ENCODE data around the gene GDA. TPM values are rescaled to one million over a fixed set of nuclear protein-coding genes. Genes with fewer than 3 reads are reported as not detected.

GDA gene
- total and polyA plus RNA-seq, 2 of the 4 experiments (the other 2 are of a cell fraction): not detected

- POLR2A ChIA-PET (ENCODE audit: unreplicated experiment): no interaction called here
These were observed 7.8 kb upstream of the GDA start for GRCh38 chr9:72141484-72141883.

More at GRCh38 chr9:72141484-72141883, 7.8 kb upstream of the GDA start:
- 67% methylated on average over 3 of the region's 3 CpGs; no CpG with 5 or more reads in 1 of the 2 experiments for WGBS, 2 experiments (ENCODE audit: extremely low coverage in 2 of 2, insufficient read length in 1 of 2)
- Histone ChIP-seq H3K9ac (ENCODE audit: low read depth, low read length) (no peak overlapping the region), H2BK120ac (ENCODE audit: low read depth, low read length) (no peak overlapping the region), H3K9me3 (ENCODE audit: control insufficient read depth, insufficient read depth, low read length) (no peaks in the 10 kb centered on the region), H4K8ac (ENCODE audit: low read depth in 2 of 2, low read length in 2 of 2) (no peak overlapping the region), H3K9me1 (ENCODE audit: insufficient read depth, low read length) (no peaks in the 10 kb centered on the region), H3K36me3 (ENCODE audit: control insufficient read depth, insufficient read depth, low read length) (no peaks in the 10 kb centered on the region), H3K27ac (ENCODE audit: insufficient read depth, low read length) (no peak overlapping the region), H2AK9ac (replicated peaks; ENCODE audit: low read depth, low read length, poor library complexity) (no peak overlapping the region), H3K4me1 (ENCODE audit: control insufficient read depth, insufficient read depth, low read length) (no peaks in the 10 kb centered on the region), H2AFZ (replicated peaks; ENCODE audit: low read length, poor library complexity) (no peak overlapping the region), H3K4me3 (ENCODE audit: insufficient read depth, low read depth, low read length) (no peak overlapping the region), H4K5ac (ENCODE audit: low read depth, low read length) (no peak overlapping the region), H2BK15ac (ENCODE audit: low read depth, low read length) (no peak overlapping the region), H3K18ac (ENCODE audit: low read depth, low read length) (no peak overlapping the region), H3K27me3 (ENCODE audit: control insufficient read depth, insufficient read depth, low read length) (no peaks in the 10 kb centered on the region), H3K4me2 (ENCODE audit: low read depth, low read length) (no peak overlapping the region), H2AK5ac (ENCODE audit: low read depth, low read length) (no peak overlapping the region), H3K79me1 (ENCODE audit: low read depth in 1 of 2, low read length in 2 of 2) (no peaks in the 10 kb centered on the region), H3K23ac (ENCODE audit: low read depth, low read length) (no peak overlapping the region), H3K56ac (ENCODE audit: extremely low read depth, insufficient read depth, low read length) (no peak overlapping the region), H2BK5ac (ENCODE audit: low read depth, low read length, poor library complexity, severe bottlenecking) (no peak overlapping the region), H2BK20ac (ENCODE audit: low read depth, low read length) (no peak overlapping the region), H3K4ac (ENCODE audit: low read depth, low read length) (no peak overlapping the region), H4K91ac (ENCODE audit: insufficient read depth, low read depth, low read length) (no peak overlapping the region), H4K20me1 (ENCODE audit: insufficient read depth, low read length) (no peaks in the 10 kb centered on the region), H3K14ac (replicated peaks; ENCODE audit: low read depth, low read length) (no peak overlapping the region)
- dilution Hi-C loops (cut with HindIII; ENCODE audit: low sequenced_read_pairs, unreplicated experiment) (no loop called here), in situ Hi-C loops (cut with MboI; ENCODE audit: low sequenced_read_pairs) (no loop called here), intact Hi-C loops (cut with micrococcal nuclease) (no loop called here)
- CTCF ChIA-PET: no interaction called here
- TF ChIP-seq RAD21 (IDR thresholded peaks at IDR 0.05; ENCODE audit: low read length): no peak
- no peak for TF ChIP-seq MAFK (IDR thresholded peaks at IDR 0.05; ENCODE audit: low read depth, low read length)
- TF ChIP-seq MXI1 (IDR thresholded peaks at IDR 0.05; ENCODE audit: borderline replicate concordance, low read depth, low read length): no peak
- TF ChIP-seq FOS (IDR thresholded peaks at IDR 0.05; ENCODE audit: low read depth, low read length): no peak
- TF ChIP-seq POLR2A (IDR thresholded peaks at IDR 0.05; ENCODE audit: low read depth, low read length): no peak
- no peak for TF ChIP-seq BHLHE40 (IDR thresholded peaks at IDR 0.05; ENCODE audit: low read depth, low read length)
- TF ChIP-seq RFX5 (IDR thresholded peaks at IDR 0.05; ENCODE audit: low read depth, low read length): no peak
- no peak for TF ChIP-seq NFE2L2 (IDR thresholded peaks at IDR 0.05; ENCODE audit: low read depth, low read length)
- no peak for TF ChIP-seq MAZ (IDR thresholded peaks at IDR 0.05; ENCODE audit: borderline replicate concordance, low read depth, low read length)
- TF ChIP-seq CEBPB (IDR thresholded peaks at IDR 0.05; ENCODE audit: low read depth, low read length): no peak
- TF ChIP-seq CTCF (conservative IDR thresholded peaks at IDR 0.05; ENCODE audit: low read depth, low read length): no peak
- TF ChIP-seq RCOR1 (IDR thresholded peaks at IDR 0.05; ENCODE audit: insufficient replicate concordance, low read length): no peak
- no peak for TF ChIP-seq SMC3 (IDR thresholded peaks at IDR 0.05; ENCODE audit: low read depth, low read length)
- no peak for TF ChIP-seq USF2 (IDR thresholded peaks at IDR 0.05; ENCODE audit: low read depth, low read length)
- TF ChIP-seq ELK1 (IDR thresholded peaks at IDR 0.05; ENCODE audit: borderline replicate concordance, low read depth, low read length): no peak
- DNase-seq: no peak
- no TSS peak for BruUV-seq (replicated peaks)
- no peak for ATAC-seq (ENCODE audit: low read depth)
